HFFc6 (cell line): ENCODE measurements around the gene ISYNA1. TPM values are rescaled to one million over a fixed set of nuclear protein-coding genes. Genes with fewer than 3 reads are reported as not detected.

Experiments
- microRNA-seq: library from miRNA; unstranded; fragments of <30 nt; microRNA quantifications from one replicate; pipeline ENCODE4, GENCODE V29; 2019
- total RNA-seq, 6 experiments: library from RNA; stranded (reverse); fragmentation: NEBNext Ultra II Directional; extraction: Animal tissue kit (Norgen Biotek cat#: 25700); gene quantifications; 2 replicates in 1 of 6; 3 replicates in 5 of 6; pipeline ENCODE4 v1.2.3, GENCODE V29; 2021

The ISYNA1 gene
- total RNA-seq, 6 experiments from 2014 or later = 2.3 to 3.7 (median 3.2) TPM

Small RNA genes within 50 kb of the gene (microRNA-seq; reads per million reads assigned to microRNA genes)
- gene MIR3189 = not detected

Other genes starting within 250 kb of the ISYNA1 start
- gene MPV17L2, start 244.9 kb downstream of the ISYNA1 start, total RNA-seq = 10 to 100 TPM in 5 of 6 experiments, 1 to 10 TPM in 1; 9.7 to 14.9 (median 13.1) TPM
- gene RAB3A, start 234.1 kb downstream of the ISYNA1 start, total RNA-seq = 1 to 10 TPM; 6.1 to 9.0 (median 7.3) TPM
- gene PDE4C, start 211.7 kb downstream of the ISYNA1 start, total RNA-seq = under 1 TPM in 1 of 6 experiments, not detected in 5; 0.14 TPM
- gene IQCN, start 163.7 kb downstream of the ISYNA1 start, total RNA-seq = under 1 TPM; 0.40 to 0.87 (median 0.55) TPM
- 10 to 100 TPM; 70.3 to 99.9 (median 91.7) TPM for gene JUND, start 156.5 kb downstream of the ISYNA1 start, total RNA-seq
- gene LSM4, start 115.1 kb downstream of the ISYNA1 start, total RNA-seq = 100 to 1,000 TPM; 175 to 217 (median 202) TPM
- 10 to 100 TPM; 30.5 to 54.1 (median 32.4) TPM for gene PGPEP1, start 97.5 kb downstream of the ISYNA1 start, total RNA-seq
- gene GDF15, start 52.0 kb downstream of the ISYNA1 start, total RNA-seq = 10 to 100 TPM; 21.3 to 36.9 (median 24.9) TPM
- gene LRRC25, start 40.5 kb downstream of the ISYNA1 start, total RNA-seq = not detected
- 10 to 100 TPM; 76.4 to 84.3 (median 80.4) TPM for gene SSBP4, start 18.7 kb downstream of the ISYNA1 start, total RNA-seq
- 10 to 100 TPM; 15.7 to 17.8 (median 16.4) TPM for gene ELL, start 83.9 kb upstream of the ISYNA1 start, total RNA-seq
- 100 to 1,000 TPM; 229 to 284 (median 241) TPM for gene FKBP8, start 105.4 kb upstream of the ISYNA1 start, total RNA-seq
- 100 to 1,000 TPM; 109 to 123 (median 115) TPM for gene KXD1, start 119.7 kb upstream of the ISYNA1 start, total RNA-seq
- gene UBA52, start 133.7 kb upstream of the ISYNA1 start, total RNA-seq = 1,000 to 10,000 TPM; 1,140 to 1,305 (median 1,270) TPM
- 10 to 100 TPM; 50.2 to 73.8 (median 60.8) TPM for gene REX1BD, start 150.7 kb upstream of the ISYNA1 start, total RNA-seq
- 1 to 10 TPM; 1.6 to 4.1 (median 2.4) TPM for gene CRLF1, start 168.7 kb upstream of the ISYNA1 start, total RNA-seq
- 1 to 10 TPM; 1.7 to 4.3 (median 3.2) TPM for gene TMEM59L, start 174.7 kb upstream of the ISYNA1 start, total RNA-seq
- gene KLHL26, start 198.9 kb upstream of the ISYNA1 start, total RNA-seq = 1 to 10 TPM; 3.6 to 9.3 (median 7.4) TPM
- gene CRTC1, start 245.5 kb upstream of the ISYNA1 start, total RNA-seq = 10 to 100 TPM; 11.8 to 14.5 (median 13.4) TPM